GM12801 (cell line): ENCODE data around the gene TTC22.

Source experiments
- TF ChIP-seq, protein P1 (sequence below): IDR thresholded peaks from one replicate; pipeline ENCODE4 v1.5.1; 2011; ENCODE audit warnings: control low read depth; ENCODE audit not compliant: insufficient read length; ENCODE audit errors: extremely low read depth

TTC22 gene

DNA sequence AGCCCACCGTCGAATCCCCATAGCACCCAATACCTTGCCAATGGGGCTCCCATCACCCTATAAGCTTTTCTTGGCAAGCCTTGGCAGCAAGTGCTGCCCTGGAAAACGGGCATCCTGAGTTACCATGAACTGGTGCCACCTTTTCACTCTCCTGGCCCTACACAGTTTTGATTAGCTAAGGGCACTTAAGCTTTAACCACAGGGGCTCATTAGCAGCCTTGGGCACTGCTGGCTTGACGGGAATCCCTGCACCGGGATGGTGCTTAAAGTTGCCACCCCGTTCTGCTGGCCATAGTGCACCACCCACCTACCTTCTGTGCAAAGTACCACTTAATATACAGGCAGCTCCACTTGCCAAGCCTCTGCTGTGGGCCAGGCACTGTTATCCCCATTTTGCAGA lies 50.5 kb downstream of the TTC22 start:
- TF ChIP-seq, protein P1, sequence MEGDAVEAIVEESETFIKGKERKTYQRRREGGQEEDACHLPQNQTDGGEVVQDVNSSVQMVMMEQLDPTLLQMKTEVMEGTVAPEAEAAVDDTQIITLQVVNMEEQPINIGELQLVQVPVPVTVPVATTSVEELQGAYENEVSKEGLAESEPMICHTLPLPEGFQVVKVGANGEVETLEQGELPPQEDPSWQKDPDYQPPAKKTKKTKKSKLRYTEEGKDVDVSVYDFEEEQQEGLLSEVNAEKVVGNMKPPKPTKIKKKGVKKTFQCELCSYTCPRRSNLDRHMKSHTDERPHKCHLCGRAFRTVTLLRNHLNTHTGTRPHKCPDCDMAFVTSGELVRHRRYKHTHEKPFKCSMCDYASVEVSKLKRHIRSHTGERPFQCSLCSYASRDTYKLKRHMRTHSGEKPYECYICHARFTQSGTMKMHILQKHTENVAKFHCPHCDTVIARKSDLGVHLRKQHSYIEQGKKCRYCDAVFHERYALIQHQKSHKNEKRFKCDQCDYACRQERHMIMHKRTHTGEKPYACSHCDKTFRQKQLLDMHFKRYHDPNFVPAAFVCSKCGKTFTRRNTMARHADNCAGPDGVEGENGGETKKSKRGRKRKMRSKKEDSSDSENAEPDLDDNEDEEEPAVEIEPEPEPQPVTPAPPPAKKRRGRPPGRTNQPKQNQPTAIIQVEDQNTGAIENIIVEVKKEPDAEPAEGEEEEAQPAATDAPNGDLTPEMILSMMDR = no peak

DNA sequence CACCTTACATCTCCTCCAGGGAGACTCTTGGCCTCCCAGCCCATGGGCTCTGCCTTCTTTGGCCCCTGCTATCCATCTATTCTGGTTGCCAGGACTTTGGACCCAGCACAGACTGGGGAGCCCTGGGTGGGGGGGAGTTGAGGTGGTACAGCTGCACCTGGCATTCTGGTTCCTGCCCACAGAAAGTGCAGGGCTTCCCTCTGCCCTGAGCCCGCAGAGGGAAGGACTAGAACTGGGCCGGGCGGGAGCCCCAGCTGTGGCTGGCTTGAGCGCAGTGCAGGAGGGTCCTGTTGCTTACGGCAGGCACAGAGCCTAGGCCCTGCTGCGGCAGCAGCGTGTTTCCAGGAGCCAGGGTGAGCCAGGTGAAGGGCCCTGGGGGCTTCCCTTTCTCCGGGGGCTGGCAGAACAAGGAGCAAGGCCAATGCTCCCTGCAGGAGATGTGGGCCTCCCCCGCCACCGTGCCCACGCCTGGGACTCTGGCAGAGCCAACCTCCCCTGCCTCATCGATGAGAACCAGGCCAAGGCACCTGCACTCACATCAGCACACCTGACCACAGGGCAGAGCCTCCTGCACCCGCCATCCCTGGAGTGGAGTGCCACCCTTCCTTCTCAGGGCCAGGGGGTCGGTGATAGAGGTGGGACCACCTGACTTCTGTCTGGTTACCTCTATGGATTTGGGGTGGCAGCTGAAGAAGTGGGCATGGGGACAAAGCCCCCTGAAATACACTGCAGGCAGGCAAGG lies 52.9 kb downstream of the TTC22 start:
- TF ChIP-seq, protein P1 = no peak

DNA sequence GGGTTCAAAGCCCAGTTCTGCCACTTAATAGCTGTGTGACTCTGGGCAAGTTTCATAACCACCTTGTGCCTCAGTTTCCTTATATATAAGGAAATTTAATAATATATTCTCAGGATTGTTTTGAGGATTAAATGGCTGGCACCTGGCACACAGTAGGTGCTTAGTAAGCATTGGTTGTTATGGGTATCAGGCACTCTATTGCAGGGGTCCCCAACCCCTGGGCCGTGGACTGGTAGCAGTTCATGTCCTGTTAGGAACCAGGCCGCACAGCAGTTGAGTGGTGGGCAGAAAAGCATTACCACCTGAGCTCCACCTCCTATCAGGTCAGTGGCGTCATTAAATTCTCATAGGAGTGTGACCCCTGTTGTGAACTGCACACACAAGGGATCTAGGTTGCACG lies 55.3 kb downstream of the TTC22 start:
- TF ChIP-seq, protein P1 = no peak

DNA sequence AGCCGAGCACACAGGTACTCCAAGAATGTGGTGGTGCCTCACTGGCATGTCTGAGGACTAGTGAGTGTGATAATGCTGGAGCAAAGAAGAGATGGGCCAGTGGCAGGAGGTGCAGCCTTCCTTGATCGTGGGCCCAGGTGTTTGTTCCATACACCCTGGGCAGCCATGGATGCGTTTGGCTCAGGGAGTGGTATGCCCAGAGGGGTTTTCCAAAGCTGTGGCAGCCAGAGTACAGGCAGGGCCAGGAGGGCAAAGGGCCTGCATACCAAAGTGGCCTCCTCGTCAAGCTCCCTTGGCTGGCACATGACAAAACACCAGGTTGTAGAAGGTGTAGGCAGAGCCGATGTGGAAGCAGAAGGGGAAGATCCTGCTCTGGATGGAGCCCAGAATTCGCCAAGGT lies 55.8 kb downstream of the TTC22 start:
- TF ChIP-seq, protein P1 = no peak

DNA sequence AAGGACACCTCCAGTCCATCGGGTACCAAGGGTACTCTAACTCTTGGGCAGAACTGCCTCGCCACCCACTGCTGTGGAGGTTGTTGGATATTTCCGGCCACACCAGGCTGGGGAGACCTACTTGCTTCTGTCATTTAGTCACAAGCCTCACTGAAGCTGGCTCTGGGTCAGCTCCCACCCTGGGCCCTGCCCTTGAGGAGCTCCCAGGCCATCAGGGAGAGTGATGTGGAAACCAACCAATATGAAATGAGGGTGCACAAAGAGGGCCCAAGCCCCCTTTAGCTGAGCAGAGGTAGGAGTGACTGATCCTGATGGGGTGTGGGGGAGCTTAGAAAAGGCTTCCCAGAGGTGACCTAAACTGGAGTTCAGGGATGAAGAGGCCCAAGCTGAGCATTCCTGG lies 56.4 kb downstream of the TTC22 start:
- TF ChIP-seq, protein P1 = no peak

DNA sequence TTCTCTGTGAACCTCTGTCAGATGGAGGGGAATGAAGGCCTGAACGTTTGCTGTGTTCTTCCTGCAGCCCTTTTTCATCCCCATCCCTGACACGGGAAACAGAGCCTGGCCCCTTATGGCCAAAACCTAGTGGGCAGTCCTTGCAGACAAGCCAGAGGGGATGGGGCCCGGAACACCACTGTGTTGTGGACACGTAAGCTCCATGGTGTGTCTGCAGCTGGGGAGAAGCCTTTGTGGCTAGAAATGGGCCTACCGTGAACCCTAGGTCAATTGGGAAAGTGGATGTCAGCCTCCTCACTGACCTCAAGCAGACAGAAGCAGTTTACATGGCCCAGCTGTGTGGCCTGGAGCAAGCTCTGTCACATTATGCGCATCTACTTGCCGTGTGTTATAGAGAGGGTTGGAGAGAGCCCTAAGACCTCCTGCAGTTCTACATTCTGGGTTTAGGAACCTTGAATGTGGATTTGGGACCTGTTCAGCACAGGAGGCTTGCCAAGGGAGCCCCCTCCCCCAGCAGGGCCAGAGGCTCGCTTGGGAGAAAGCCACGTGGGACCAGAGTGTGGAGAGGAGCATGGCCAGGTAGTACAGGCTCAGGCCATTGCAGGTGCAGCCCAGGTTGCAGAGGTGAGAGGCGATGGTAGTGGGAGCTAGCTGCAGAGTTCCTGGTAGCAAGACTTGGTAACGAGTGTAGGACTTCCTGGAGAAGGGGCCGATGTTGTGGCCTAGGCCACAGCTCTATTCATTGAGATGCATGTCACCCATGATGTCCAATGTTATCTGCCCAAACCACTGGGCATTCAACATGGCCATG lies 57.5 kb downstream of the TTC22 start:
- TF ChIP-seq, protein P1 = no peak

DNA sequence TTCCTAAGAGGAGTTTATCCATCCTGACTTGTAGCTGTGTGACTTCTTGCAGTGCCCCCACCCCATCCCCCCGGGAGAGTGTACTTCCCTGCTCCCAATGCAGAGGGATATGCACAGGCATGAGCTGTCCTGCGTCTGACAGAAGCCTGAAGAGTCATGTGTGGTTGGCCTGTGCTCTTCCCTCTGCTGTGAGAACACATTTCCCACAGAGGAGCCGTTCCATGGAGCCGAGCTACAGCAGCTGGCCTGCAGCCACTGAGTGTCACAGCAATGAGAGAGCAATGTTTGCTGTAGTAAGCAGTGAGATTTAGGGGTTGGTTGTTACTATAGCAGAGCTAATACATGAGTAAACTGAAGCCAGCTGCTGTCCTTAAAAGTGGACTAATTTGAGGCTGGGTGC lies 58.8 kb downstream of the TTC22 start:
- TF ChIP-seq, protein P1 = no peak
